Esophagus squamous epithelium (tissue), 4 donors: Measurements from ENCODE around the gene PRMT1.

Source experiments
- CTCF ChIP-seq, 6 experiments: fragments of 450-650 bp in 4 of 6; fragments of 200-600 bp in 2 of 6; sonication (generic) in 2 of 6; IDR thresholded peaks; one replicate each; pipeline ENCODE4 v1.5.1; 2016 to 2019; ENCODE audit warnings: antibody characterized with exemption in 6 of 6, mild to moderate bottlenecking in 4 of 6, moderate library complexity in 4 of 6
- POLR2A ChIP-seq, 4 donors: fragments of 450-650 bp; IDR thresholded peaks; one replicate each; pipeline ENCODE4 v1.6.1; 2017; ENCODE audit warnings: antibody characterized with exemption in 4 of 4, mild to moderate bottlenecking in 4 of 4, moderate library complexity in 3 of 4

- TF ChIP-seq CTCF (IDR thresholded peaks at IDR 0.05) (no peak), POLR2A (IDR thresholded peaks at IDR 0.05) (no peak)
Observed at GRCh38 chr19:49653466-49653806, 23.6 kb upstream of the PRMT1 start.
